ENCODE results near the gene SPINK7.

Gene SPINK7

DNA sequence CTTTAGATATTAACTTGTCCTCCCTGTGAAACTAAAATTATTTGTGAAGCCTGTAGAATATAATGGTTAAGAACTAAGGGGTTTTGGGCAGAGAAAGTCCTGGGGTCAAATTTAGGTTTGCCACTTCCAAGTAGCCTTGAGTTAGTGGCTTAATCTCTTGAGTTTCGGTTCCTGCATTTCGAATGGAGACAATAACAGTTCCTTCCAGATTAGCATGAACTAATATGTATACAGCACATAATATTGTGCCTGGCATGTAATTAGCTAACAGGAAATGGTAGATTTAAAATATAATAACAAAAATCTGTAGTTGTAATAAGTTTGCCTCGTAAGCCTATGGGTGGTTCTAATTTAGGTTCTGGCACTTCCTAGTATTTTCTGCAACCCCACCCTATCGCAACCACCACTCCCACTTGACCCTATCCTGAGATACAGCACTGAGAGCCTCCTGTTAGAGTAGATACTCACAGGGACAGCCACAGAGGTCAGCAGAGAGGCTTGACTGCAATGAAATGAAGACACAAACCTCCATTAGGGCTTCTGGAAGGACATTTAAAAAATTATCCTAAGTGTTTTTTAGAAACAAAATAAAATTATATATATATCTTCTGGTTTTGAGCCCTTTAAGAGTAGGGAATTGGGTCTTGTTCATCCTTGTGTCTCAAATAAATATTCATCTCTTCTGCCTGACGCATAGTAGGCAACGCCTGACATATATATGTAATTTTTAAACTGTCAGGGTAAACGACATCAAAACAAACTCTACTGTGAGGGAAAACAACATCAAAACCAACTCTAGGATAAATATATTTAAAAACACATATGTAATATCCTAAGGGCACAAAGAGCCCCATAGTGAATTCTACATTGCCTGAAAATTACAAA lies 31.6 kb downstream of the SPINK7 start:
- DNase-seq = no peak

DNA sequence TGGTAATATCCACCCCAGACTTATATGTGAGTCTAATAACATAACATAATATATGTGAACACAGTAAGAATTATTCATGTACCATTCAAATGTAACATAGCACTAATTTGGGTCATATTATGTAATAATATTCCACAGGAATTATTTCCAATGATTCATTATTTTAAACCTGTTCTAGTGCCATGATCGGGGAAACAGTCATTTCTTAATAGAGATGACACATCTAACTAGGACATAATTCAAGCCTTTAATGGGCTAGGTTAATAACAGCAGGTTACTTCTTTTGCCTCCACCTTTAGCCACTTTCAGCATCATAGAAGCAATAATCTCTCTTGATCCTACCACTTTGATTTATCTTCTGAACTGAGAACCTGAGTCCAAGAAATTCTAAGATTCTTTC lies 35.5 kb downstream of the SPINK7 start:
- DNase-seq = no peak

DNA sequence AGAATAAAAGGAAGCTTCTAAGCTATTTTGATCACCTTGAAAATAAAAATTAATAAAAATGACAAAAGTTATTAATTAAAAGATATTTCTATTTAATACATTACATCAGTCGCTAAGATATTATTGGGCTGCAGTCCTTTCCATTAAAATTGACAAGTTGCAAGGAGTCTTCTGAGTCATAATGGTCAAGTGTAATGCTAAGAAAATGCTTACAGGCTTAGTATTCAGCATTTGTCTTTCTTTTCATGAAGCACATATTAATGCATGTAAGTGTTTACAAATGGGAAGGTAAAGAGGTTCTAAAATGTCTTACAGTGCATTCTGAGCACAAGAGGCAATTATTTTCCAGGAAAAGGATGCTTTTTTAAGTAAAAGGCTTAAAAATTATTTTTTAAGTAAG lies 40.5 kb downstream of the SPINK7 start:
- DNase-seq = no peak

DNA sequence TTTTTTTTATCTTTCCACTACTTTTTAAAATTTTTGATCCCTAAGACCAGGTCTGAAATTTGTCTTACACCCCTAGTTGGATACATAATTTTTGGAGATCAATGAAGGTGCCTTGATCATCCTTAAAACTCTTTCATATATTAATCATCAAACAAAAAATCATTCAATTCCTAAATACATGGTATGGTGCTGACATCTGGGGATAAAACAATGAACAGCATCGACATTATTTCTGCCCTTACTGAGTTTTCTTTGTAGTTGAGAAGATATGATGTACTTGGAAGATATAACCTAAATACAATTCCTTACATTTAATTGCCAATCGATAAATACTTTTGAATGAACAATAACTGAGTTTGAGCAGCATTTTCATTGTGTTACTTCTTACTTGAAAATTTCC lies 41.4 kb downstream of the SPINK7 start:
- no peak for DNase-seq

DNA sequence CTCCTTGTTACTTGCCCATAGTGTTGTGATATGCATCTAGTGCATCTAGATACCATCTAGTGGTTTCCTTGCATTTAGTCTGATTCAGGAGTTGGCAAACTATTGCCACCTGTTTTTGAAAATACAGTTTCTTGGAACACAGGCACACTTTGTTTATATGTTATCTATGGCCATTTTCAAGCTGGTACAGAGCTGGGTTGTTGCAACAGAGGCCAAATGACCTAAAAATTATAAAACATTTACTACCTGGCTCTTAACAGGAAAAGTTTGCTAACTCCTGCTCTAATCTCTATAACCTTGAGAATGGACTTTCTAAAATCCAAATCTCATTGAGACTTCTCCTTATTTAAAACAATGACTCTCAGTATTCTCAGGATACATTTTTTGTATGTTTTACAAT lies 52.1 kb downstream of the SPINK7 start:
- DNase-seq = no peak

All from CD4-positive, alpha-beta T cell treated with Interferon alpha-2 for 1 hour (primary cell).